Islet of Langerhans (tissue), 1 donor: ENCODE results near the gene PCSK9.

ENCODE experiments used
- FAIRE-seq: peaks from one replicate; lab custom pipeline; 2011; peaks lifted over from hg19 to GRCh38; lab: Jason Lieb, UNC

PCSK9 gene

GRCh38 chr1:55044617-55045397, 5.5 kb downstream of the PCSK9 start:
- FAIRE-seq, result no peak

- FAIRE-seq, result no peak
Observed at GRCh38 chr1:55045430-55045829, 6.1 kb downstream of the PCSK9 start.

- no peak for FAIRE-seq
Observed at GRCh38 chr1:55046871-55047270, 7.5 kb downstream of the PCSK9 start.

- FAIRE-seq, result no peak
Observed at GRCh38 chr1:55047611-55048010, 8.3 kb downstream of the PCSK9 start.

- FAIRE-seq, result no peak
Observed at GRCh38 chr1:55048453-55049270, 9.3 kb downstream of the PCSK9 start.

- FAIRE-seq, result no peak
Observed at GRCh38 chr1:55049271-55049913, 10.0 kb downstream of the PCSK9 start.

GRCh38 chr1:55049914-55050278, 10.5 kb downstream of the PCSK9 start:
- no peak for FAIRE-seq

GRCh38 chr1:55050283-55050682, 10.9 kb downstream of the PCSK9 start:
- no peak for FAIRE-seq

GRCh38 chr1:55051169-55051568, 11.8 kb downstream of the PCSK9 start:
- no peak for FAIRE-seq

GRCh38 chr1:55051621-55052020, 12.3 kb downstream of the PCSK9 start:
- no peak for FAIRE-seq

- no peak for FAIRE-seq
Observed at GRCh38 chr1:55052221-55053142, 13.1 kb downstream of the PCSK9 start.

- no peak for FAIRE-seq
Observed at GRCh38 chr1:55053265-55053954, 14.1 kb downstream of the PCSK9 start.

GRCh38 chr1:55054396-55054795, 15.0 kb downstream of the PCSK9 start:
- no peak for FAIRE-seq

GRCh38 chr1:55055084-55055882, 15.9 kb downstream of the PCSK9 start:
- no peak for FAIRE-seq

- no peak for FAIRE-seq
Observed at GRCh38 chr1:55055951-55056631, 16.7 kb downstream of the PCSK9 start.

GRCh38 chr1:55056632-55056992, 17.3 kb downstream of the PCSK9 start:
- FAIRE-seq, result no peak

- FAIRE-seq, result no peak
Observed at GRCh38 chr1:55057270-55057955, 18.1 kb downstream of the PCSK9 start.

GRCh38 chr1:55057956-55058298, 18.6 kb downstream of the PCSK9 start:
- no peak for FAIRE-seq

- no peak for FAIRE-seq
Observed at GRCh38 chr1:55059302-55060132, 20.2 kb downstream of the PCSK9 start.
